ENCODE measurements around the gene C14orf180. TPM values are rescaled to one million over a fixed set of nuclear protein-coding genes. Genes with fewer than 3 reads are reported as not detected.

Gene C14orf180
- total and polyA plus RNA-seq, 4 donors = 0.50 to 1.3 (median 0.68) TPM; not detected in 1

GRCh38 chr14:104563742-104564615 lies 15.6 kb upstream of the C14orf180 start:
- DNase-seq (peak; percentile 73 to 89), ATAC-seq (ENCODE audit: low FRiP score) (peak; percentile 49)
- H3K4me3 ChIP-seq (ENCODE audit: low read length in 2 of 2) = no peak overlapping the region
- H3K27me3 ChIP-seq (ENCODE audit: control insufficient read depth in 1 of 2, insufficient read depth in 2 of 2, low read length in 1 of 2) = no peaks in the 10 kb centered on the region
- no peak overlapping the region for H3K27ac ChIP-seq (ENCODE audit: low read depth in 1 of 2, low read length in 2 of 2)
- no peaks in the 10 kb centered on the region for H3K9me3 ChIP-seq (ENCODE audit: control insufficient read depth, low read length)
- H3K36me3 ChIP-seq (ENCODE audit: control insufficient read depth in 1 of 2, insufficient read depth in 2 of 2, low read length in 1 of 2) = no peaks in the 10 kb centered on the region
- 5% methylated on average over 27 of the region's 27 CpGs for WGBS, 2 donors
- intact Hi-C loops (cut with DNase I) = loop anchor here (2.0 to 5.0 kb wide), 3 partner anchors 427 to 487 kb away; partner anchors contain the start of gene KIF26A (in 2 of the 2)
- no peaks in the 10 kb centered on the region for H3K4me1 ChIP-seq (ENCODE audit: control insufficient read depth in 1 of 2, insufficient read depth in 2 of 2, low read length in 2 of 2)

GRCh38 chr14:104564744-104565679 lies 14.6 kb upstream of the C14orf180 start:
- H3K27ac ChIP-seq (ENCODE audit: low read depth in 1 of 2, low read length in 2 of 2) = no peak overlapping the region
- intact Hi-C loops (cut with DNase I) = loop anchor here (2.0 to 5.0 kb wide), 3 partner anchors 428 to 488 kb away; partner anchors contain the start of gene KIF26A (in 2 of the 2)
- WGBS, 2 donors = 71% methylated on average over 30 of the region's 30 CpGs

GRCh38 chr14:104567141-104567956 lies 12.2 kb upstream of the C14orf180 start:
- Histone ChIP-seq H3K36me3 (ENCODE audit: control insufficient read depth in 1 of 2, insufficient read depth in 2 of 2, low read length in 1 of 2) (no peaks in the 10 kb centered on the region), H3K4me1 (ENCODE audit: control insufficient read depth in 1 of 2, insufficient read depth in 2 of 2, low read length in 2 of 2) (no peaks in the 10 kb centered on the region), H3K9me3 (ENCODE audit: control insufficient read depth, low read length) (no peaks in the 10 kb centered on the region), H3K27ac (ENCODE audit: low read depth in 1 of 2, low read length in 2 of 2) (no peak overlapping the region), H3K27me3 (ENCODE audit: control insufficient read depth in 1 of 2, insufficient read depth in 2 of 2, low read length in 1 of 2) (no peaks in the 10 kb centered on the region), H3K4me3 (ENCODE audit: low read length in 2 of 2) (no peak overlapping the region)
- ATAC-seq (ENCODE audit: low FRiP score) = no peak
- WGBS, 2 donors = 33 to 35% methylated on average over 27 of the region's 27 CpGs
- DNase-seq = no peak
- intact Hi-C loops (cut with DNase I) = no loop called here

More at GRCh38 chr14:104564744-104565679, 14.6 kb upstream of the C14orf180 start:
- Histone ChIP-seq H3K27me3 (ENCODE audit: control insufficient read depth in 1 of 2, insufficient read depth in 2 of 2, low read length in 1 of 2) (no peaks in the 10 kb centered on the region), H3K9me3 (ENCODE audit: control insufficient read depth, low read length) (no peaks in the 10 kb centered on the region), H3K4me3 (ENCODE audit: low read length in 2 of 2) (no peak overlapping the region), H3K4me1 (ENCODE audit: control insufficient read depth in 1 of 2, insufficient read depth in 2 of 2, low read length in 2 of 2) (no peaks in the 10 kb centered on the region), H3K36me3 (ENCODE audit: control insufficient read depth in 1 of 2, insufficient read depth in 2 of 2, low read length in 1 of 2) (no peaks in the 10 kb centered on the region)
- ATAC-seq (ENCODE audit: low FRiP score) (no peak), DNase-seq (no peak)

DNA sequence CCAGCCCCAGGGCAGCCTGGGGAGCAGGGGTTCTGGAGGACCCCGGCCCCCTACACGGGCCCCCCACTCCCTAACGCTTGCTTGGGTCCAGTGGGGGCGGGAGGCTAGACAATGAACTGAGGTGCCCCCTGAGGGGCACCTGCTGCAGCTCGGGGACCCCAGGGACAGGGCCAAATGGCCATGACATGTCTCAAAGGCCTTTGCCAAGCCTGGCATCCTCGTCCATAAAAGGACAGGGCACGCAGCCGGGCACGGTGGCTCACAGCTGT lies 11.7 kb upstream of the C14orf180 start:
- Histone ChIP-seq H3K4me3 (ENCODE audit: low read length in 2 of 2) (no peak overlapping the region), H3K27ac (ENCODE audit: low read depth in 1 of 2, low read length in 2 of 2) (no peak overlapping the region), H3K4me1 (ENCODE audit: control insufficient read depth in 1 of 2, insufficient read depth in 2 of 2, low read length in 2 of 2) (no peaks in the 10 kb centered on the region), H3K9me3 (ENCODE audit: control insufficient read depth, low read length) (no peaks in the 10 kb centered on the region), H3K27me3 (ENCODE audit: control insufficient read depth in 1 of 2, insufficient read depth in 2 of 2, low read length in 1 of 2) (no peaks in the 10 kb centered on the region), H3K36me3 (ENCODE audit: control insufficient read depth in 1 of 2, insufficient read depth in 2 of 2, low read length in 1 of 2) (no peaks in the 10 kb centered on the region)
- 73 to 77% methylated on average over 9 of the region's 9 CpGs for WGBS, 2 donors
- DNase-seq (no peak), ATAC-seq (ENCODE audit: low FRiP score) (no peak)
- intact Hi-C loops (cut with DNase I) = no loop called here

GRCh38 chr14:104568620-104569019 lies 10.9 kb upstream of the C14orf180 start:
- Histone ChIP-seq H3K27me3 (ENCODE audit: control insufficient read depth in 1 of 2, insufficient read depth in 2 of 2, low read length in 1 of 2) (no peaks in the 10 kb centered on the region), H3K4me3 (ENCODE audit: low read length in 2 of 2) (no peak overlapping the region), H3K27ac (ENCODE audit: low read depth in 1 of 2, low read length in 2 of 2) (no peak overlapping the region), H3K4me1 (ENCODE audit: control insufficient read depth in 1 of 2, insufficient read depth in 2 of 2, low read length in 2 of 2) (no peaks in the 10 kb centered on the region), H3K9me3 (ENCODE audit: control insufficient read depth, low read length) (no peaks in the 10 kb centered on the region), H3K36me3 (ENCODE audit: control insufficient read depth in 1 of 2, insufficient read depth in 2 of 2, low read length in 1 of 2) (no peaks in the 10 kb centered on the region)
- ATAC-seq (ENCODE audit: low FRiP score) = no peak
- DNase-seq = no peak
- WGBS, 2 donors = 76 to 80% methylated on average over 11 of the region's 11 CpGs
- intact Hi-C loops (cut with DNase I) = no loop called here

DNA sequence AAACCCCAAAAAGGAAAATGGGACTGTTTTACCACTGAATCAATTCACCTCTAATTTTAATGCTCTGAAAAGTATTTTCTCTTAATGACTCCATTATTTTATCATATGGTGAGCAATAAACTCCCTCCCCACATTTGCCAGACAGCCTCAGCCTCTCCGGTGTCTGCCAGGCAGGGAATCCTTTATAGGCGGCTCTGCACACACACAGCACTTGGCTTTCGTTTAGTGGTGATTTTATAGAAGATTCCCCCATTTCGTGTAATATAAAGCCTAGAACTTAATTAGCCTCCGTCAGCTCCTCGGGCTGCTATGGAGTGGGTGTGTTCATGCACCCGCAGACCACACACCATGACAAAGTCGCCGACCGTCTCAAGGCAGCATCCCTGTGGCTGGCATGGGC lies 10.1 kb upstream of the C14orf180 start:
- Histone ChIP-seq H3K27me3 (ENCODE audit: control insufficient read depth in 1 of 2, insufficient read depth in 2 of 2, low read length in 1 of 2) (no peaks in the 10 kb centered on the region), H3K9me3 (ENCODE audit: control insufficient read depth, low read length) (no peaks in the 10 kb centered on the region), H3K4me3 (ENCODE audit: low read length in 2 of 2) (no peak overlapping the region), H3K36me3 (ENCODE audit: control insufficient read depth in 1 of 2, insufficient read depth in 2 of 2, low read length in 1 of 2) (no peaks in the 10 kb centered on the region), H3K4me1 (ENCODE audit: control insufficient read depth in 1 of 2, insufficient read depth in 2 of 2, low read length in 2 of 2) (no peaks in the 10 kb centered on the region), H3K27ac (ENCODE audit: low read depth in 1 of 2, low read length in 2 of 2) (no peak overlapping the region)
- ATAC-seq (ENCODE audit: low FRiP score) = no peak
- intact Hi-C loops (cut with DNase I) = no loop called here
- no peak for DNase-seq
- 60 to 66% methylated on average over 10 of the region's 10 CpGs for WGBS, 2 donors

DNA sequence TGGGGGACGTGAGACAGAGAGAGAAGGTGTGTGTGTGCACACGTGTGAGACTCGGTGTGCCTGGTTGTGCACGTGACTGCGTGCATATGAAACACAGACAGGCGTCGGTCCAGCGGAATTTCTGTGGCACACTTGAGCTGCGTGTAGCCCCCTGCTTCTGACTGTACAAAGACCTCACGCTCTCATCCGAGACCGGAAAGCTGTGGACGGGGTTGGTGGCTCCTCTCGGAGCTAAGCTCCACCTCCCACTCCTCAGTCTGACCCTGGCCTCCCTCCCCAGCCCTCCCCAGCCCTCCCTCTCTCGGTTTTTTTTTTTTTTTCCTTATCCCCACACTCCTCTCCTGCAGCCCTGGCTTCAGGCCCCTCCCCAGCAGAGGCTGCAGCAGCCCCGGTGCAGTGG lies 8.3 kb upstream of the C14orf180 start:
- DNase-seq (no peak), ATAC-seq (ENCODE audit: low FRiP score) (no peak)
- intact Hi-C loops (cut with DNase I) = loop anchor here in 1 of 2 donors (5.0 kb wide), 1 partner anchor 61 kb away; no protein-coding TSS in a partner anchor
- H3K4me3 ChIP-seq (ENCODE audit: low read length in 2 of 2) = no peak overlapping the region
- H3K9me3 ChIP-seq (ENCODE audit: control insufficient read depth, low read length) = no peaks in the 10 kb centered on the region
- H3K27me3 ChIP-seq (ENCODE audit: control insufficient read depth in 1 of 2, insufficient read depth in 2 of 2, low read length in 1 of 2) = no peaks in the 10 kb centered on the region
- no peak overlapping the region for H3K27ac ChIP-seq (ENCODE audit: low read depth in 1 of 2, low read length in 2 of 2)
- WGBS, 2 donors = 82 to 87% methylated on average over 16 of the region's 16 CpGs
- no peaks in the 10 kb centered on the region for H3K36me3 ChIP-seq (ENCODE audit: control insufficient read depth in 1 of 2, insufficient read depth in 2 of 2, low read length in 1 of 2)
- no peaks in the 10 kb centered on the region for H3K4me1 ChIP-seq (ENCODE audit: control insufficient read depth in 1 of 2, insufficient read depth in 2 of 2, low read length in 2 of 2)

- DNase-seq = no peak
- Histone ChIP-seq H3K27ac (ENCODE audit: low read depth in 1 of 2, low read length in 2 of 2) (no peak overlapping the region), H3K27me3 (ENCODE audit: control insufficient read depth in 1 of 2, insufficient read depth in 2 of 2, low read length in 1 of 2) (no peaks in the 10 kb centered on the region), H3K4me1 (ENCODE audit: control insufficient read depth in 1 of 2, insufficient read depth in 2 of 2, low read length in 2 of 2) (no peaks in the 10 kb centered on the region), H3K9me3 (ENCODE audit: control insufficient read depth, low read length) (no peaks in the 10 kb centered on the region), H3K36me3 (ENCODE audit: control insufficient read depth in 1 of 2, insufficient read depth in 2 of 2, low read length in 1 of 2) (no peaks in the 10 kb centered on the region), H3K4me3 (ENCODE audit: low read length in 2 of 2) (no peak overlapping the region)
- no peak for ATAC-seq (ENCODE audit: low FRiP score)
- 87 to 90% methylated on average over 11 of the region's 11 CpGs for WGBS, 2 donors
- intact Hi-C loops (cut with DNase I) = loop anchor here in 1 of 2 donors (5.0 kb wide), 1 partner anchor 60 kb away; no protein-coding TSS in a partner anchor
Observed at GRCh38 chr14:104572024-104572626, 7.4 kb upstream of the C14orf180 start.

Data from aorta (tissue), 5 donors.